ENCODE data around the gene TPRN. TPM values are rescaled to one million over a fixed set of nuclear protein-coding genes. Genes with fewer than 3 reads are reported as not detected.
"Not testable (repeated sequence)": the region's sequence is repeated elsewhere in the genome, so short reads cannot be mapped to it uniquely, and the experiment has no call there.

The TPRN gene
- total RNA-seq = 17.6 TPM

- peak; percentile 99 for DNase-seq (ENCODE audit: low spot score)
These were observed at the start of gene TPRN for GRCh38 chr9:137200311-137201204. Gene TPRN, minus strand, starts transcription at chr9:137200741. Its CDS starts 30 bp downstream, at chr9:137200711.

DNA sequence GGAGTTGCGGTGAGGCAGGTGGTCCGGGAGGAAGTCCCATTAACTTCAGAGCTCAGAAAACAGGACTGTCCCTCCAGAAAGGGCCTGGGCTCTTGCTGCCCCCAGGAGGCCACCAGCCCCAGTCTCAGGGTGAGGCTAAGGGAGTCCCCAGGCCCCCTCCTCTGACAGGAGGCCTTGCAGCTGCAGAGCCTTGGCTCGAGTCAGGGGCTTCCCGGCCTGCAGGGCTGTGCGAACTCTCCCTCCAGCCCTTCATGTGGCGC is 47.3 kb upstream of the TPRN start:
- DNase-seq (ENCODE audit: low spot score) = no peak

GRCh38 chr9:137247135-137247915 is 46.8 kb upstream of the TPRN start:
- DNase-seq (ENCODE audit: low spot score) = no peak

GRCh38 chr9:137245450-137246421 is 45.2 kb upstream of the TPRN start:
- DNase-seq (ENCODE audit: low spot score) = no peak

- no peak for DNase-seq (ENCODE audit: low spot score)
These were observed 44.2 kb upstream of the TPRN start for GRCh38 chr9:137244486-137245449.

- no peak for DNase-seq (ENCODE audit: low spot score)
These were observed 43.3 kb upstream of the TPRN start for GRCh38 chr9:137243626-137244485.

DNA sequence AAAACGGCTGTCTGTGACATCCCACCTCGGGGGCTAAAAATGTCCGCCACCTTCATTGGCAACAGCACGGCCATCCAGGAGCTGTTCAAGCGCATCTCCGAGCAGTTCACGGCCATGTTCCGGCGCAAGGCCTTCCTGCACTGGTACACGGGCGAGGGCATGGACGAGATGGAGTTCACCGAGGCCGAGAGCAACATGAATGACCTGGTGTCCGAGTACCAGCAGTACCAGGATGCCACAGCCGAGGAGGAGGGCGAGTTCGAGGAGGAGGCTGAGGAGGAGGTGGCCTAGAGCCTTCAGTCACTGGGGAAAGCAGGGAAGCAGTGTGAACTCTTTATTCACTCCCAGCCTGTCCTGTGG is 42.7 kb upstream of the TPRN start:
- not testable (repeated sequence) for DNase-seq (ENCODE audit: low spot score)

DNA sequence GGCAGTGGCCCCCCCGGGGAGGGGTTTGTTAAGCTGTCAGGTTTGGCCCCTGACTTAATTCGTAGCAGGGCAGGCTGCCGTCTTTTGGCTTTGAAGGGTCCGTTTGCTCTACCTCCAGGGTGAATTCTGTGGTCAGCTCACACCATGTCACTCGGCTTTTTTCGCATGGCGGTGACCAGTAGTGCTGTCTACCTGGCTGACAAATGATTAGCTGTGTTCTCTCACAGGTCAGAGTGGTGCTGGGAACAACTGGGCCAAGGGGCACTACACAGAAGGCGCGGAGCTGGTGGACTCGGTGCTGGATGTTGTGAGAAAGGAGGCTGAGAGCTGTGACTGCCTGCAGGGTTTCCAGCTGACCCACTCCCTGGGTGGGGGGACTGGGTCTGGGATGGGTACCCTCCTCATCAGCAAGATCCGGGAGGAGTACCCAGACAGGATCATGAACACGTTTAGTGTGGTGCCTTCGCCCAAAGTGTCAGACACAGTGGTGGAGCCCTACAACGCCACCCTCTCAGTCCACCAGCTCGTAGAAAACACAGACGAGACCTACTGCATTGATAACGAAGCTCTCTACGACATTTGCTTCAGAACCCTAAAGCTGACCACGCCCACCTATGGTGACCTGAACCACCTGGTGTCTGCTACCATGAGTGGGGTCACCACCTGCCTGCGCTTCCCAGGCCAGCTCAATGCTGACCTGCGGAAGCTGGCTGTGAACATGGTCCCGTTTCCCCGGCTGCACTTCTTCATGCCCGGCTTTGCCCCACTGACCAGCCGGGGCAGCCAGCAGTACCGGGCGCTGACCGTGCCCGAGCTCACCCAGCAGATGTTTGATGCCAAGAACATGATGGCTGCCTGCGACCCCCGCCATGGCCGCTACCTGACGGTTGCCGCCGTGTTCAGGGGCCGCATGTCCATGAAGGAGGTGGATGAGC is 42.0 kb upstream of the TPRN start:
- DNase-seq (ENCODE audit: low spot score) = no peak

- no peak for DNase-seq (ENCODE audit: low spot score)
These were observed 41.1 kb upstream of the TPRN start for GRCh38 chr9:137241490-137242268.

GRCh38 chr9:137240841-137241489 is 40.4 kb upstream of the TPRN start, which contains the start of gene TUBB4B:
Gene TUBB4B, plus strand, starts transcription at chr9:137241287. Its CDS starts 74 bp downstream, at chr9:137241361.
- DNase-seq (ENCODE audit: low spot score) = peak; percentile 100

- no peak for DNase-seq (ENCODE audit: low spot score)
These were observed 39.8 kb upstream of the TPRN start for GRCh38 chr9:137240318-137240840.

- DNase-seq (ENCODE audit: low spot score) = not testable (repeated sequence)
These were observed 39.1 kb upstream of the TPRN start for GRCh38 chr9:137239541-137240200.

GRCh38 chr9:137237759-137238726 is 37.5 kb upstream of the TPRN start:
- DNase-seq (ENCODE audit: low spot score) = no peak

GRCh38 chr9:137236936-137237421 is 36.4 kb upstream of the TPRN start:
- DNase-seq (ENCODE audit: low spot score) = no peak

Measured in ureter (tissue), 1 donor.